ENCODE results near the gene PRDM16. TPM values are rescaled to one million over a fixed set of nuclear protein-coding genes. Genes with fewer than 3 reads are reported as not detected.

PRDM16 gene
- total and polyA plus RNA-seq, 2 donors (not counting 1 experiment from before 2014, with no cell fraction given) = 0.03 to 0.12 TPM

- CTCF ChIA-PET = no interaction called here
- intact Hi-C loops (cut with micrococcal nuclease) = no loop called here
- Histone ChIP-seq H3K79me2 (ENCODE audit: control insufficient read depth, insufficient read depth, low read length) (no peaks in the 10 kb centered on the region), H3K27me3 (replicated peaks in 1 of 4; ENCODE audit: control extremely low read depth in 1 of 4, control insufficient read depth in 3 of 4, insufficient read depth in 4 of 4, low read length in 3 of 4) (peaks cover 0 to 62% (median 4%) of the 10 kb centered on the region in 4 experiments), H3K4me3 (ENCODE audit: control extremely low read depth in 1 of 5, extremely low read depth in 1 of 5, insufficient read depth in 1 of 5, low read depth in 2 of 5, low read length in 4 of 5) (peak overlapping the region in 3 of 5 experiments; percentile 39 to 55 (median 52)), H2AFZ (ENCODE audit: insufficient read depth, low read depth, low read length, poor library complexity, severe bottlenecking) (peak overlapping the region; percentile 33), H3K9me3 (ENCODE audit: control extremely low read depth in 1 of 3, control insufficient read depth in 2 of 3, insufficient read depth in 1 of 3, low read length in 2 of 3) (peaks cover 0 to 14% (median 0%) of the 10 kb centered on the region in 3 donors), H4K20me1 (ENCODE audit: control insufficient read depth, insufficient read depth, low read length, poor library complexity, severe bottlenecking) (no peaks in the 10 kb centered on the region), H3K27ac (ENCODE audit: low read length in 2 of 2) (no peak overlapping the region), H3K4me2 (replicated peaks; ENCODE audit: low read depth, low read length, poor library complexity, severe bottlenecking) (peak overlapping the region; percentile 75), H3K36me3 (replicated peaks in 1 of 2; ENCODE audit: control extremely low read depth in 1 of 2, control insufficient read depth in 1 of 2, extremely low read depth in 1 of 2, insufficient read depth in 2 of 2, low read length in 1 of 2) (no peaks in the 10 kb centered on the region), H3K9ac (ENCODE audit: low read length) (peak overlapping the region; percentile 51), H3K4me1 (ENCODE audit: control insufficient read depth in 2 of 2, insufficient read depth in 2 of 2, low read length in 2 of 2) (peaks cover 0 to 4% of the 10 kb centered on the region in 2 donors)
- 1% methylated on average over 65 of the region's 91 CpGs for WGBS (ENCODE audit: insufficient coverage)
- POLR2A ChIA-PET = no interaction called here
- H3K27me3 Mint-ChIP-seq = peaks cover 32% of the 10 kb centered on the region
- H3K27ac Mint-ChIP-seq = no peak overlapping the region
- H3K9me3 Mint-ChIP-seq (ENCODE audit: insufficient read depth) = no peaks in the 10 kb centered on the region
- peak; percentile 19 for DNase-seq
- TF ChIP-seq EZH2 (IDR thresholded peaks at IDR 0.05; ENCODE audit: borderline replicate concordance, insufficient read depth, low read depth, low read length, poor library complexity, severe bottlenecking) (no peak), CTCF (IDR thresholded peaks at IDR 0.05) (no peak)
- ATAC-seq (ENCODE audit: low read depth) = no peak
- peaks cover 6% of the 10 kb centered on the region for H3K4me1 Mint-ChIP-seq
- peak overlapping the region; percentile 62 for H3K4me3 Mint-ChIP-seq
Measured at GRCh38 chr1:3069491-3070308, 697 bp downstream of the PRDM16 start.

- DNase-seq (no peak), ATAC-seq (ENCODE audit: low read depth) (no peak)
- no peaks in the 10 kb centered on the region for H3K9me3 Mint-ChIP-seq (ENCODE audit: insufficient read depth)
- CTCF ChIA-PET = no interaction called here
- intact Hi-C loops (cut with micrococcal nuclease) = no loop called here
- WGBS (ENCODE audit: insufficient coverage) = 2% methylated on average over 57 of the region's 57 CpGs
- H3K4me2 ChIP-seq (replicated peaks; ENCODE audit: low read depth, low read length, poor library complexity, severe bottlenecking) = peak overlapping the region; percentile 75
- no peaks in the 10 kb centered on the region for H4K20me1 ChIP-seq (ENCODE audit: control insufficient read depth, insufficient read depth, low read length, poor library complexity, severe bottlenecking)
- H3K27ac Mint-ChIP-seq = no peak overlapping the region
- H3K27me3 ChIP-seq (replicated peaks in 1 of 4; ENCODE audit: control extremely low read depth in 1 of 4, control insufficient read depth in 3 of 4, insufficient read depth in 4 of 4, low read length in 3 of 4) = peaks cover 0 to 63% (median 4%) of the 10 kb centered on the region in 4 experiments
- TF ChIP-seq CTCF (IDR thresholded peaks at IDR 0.05) (no peak), EZH2 (IDR thresholded peaks at IDR 0.05; ENCODE audit: borderline replicate concordance, insufficient read depth, low read depth, low read length, poor library complexity, severe bottlenecking) (no peak)
- no peak overlapping the region for H3K4me3 Mint-ChIP-seq
- H3K9me3 ChIP-seq (ENCODE audit: control extremely low read depth in 1 of 3, control insufficient read depth in 2 of 3, insufficient read depth in 1 of 3, low read length in 2 of 3) = peaks cover 0 to 14% (median 0%) of the 10 kb centered on the region in 3 donors
- H3K27me3 Mint-ChIP-seq = peaks cover 33% of the 10 kb centered on the region
- H2AFZ ChIP-seq (ENCODE audit: insufficient read depth, low read depth, low read length, poor library complexity, severe bottlenecking) = no peak overlapping the region
- no peaks in the 10 kb centered on the region for H3K79me2 ChIP-seq (ENCODE audit: control insufficient read depth, insufficient read depth, low read length)
- no peak overlapping the region for H3K27ac ChIP-seq (ENCODE audit: low read length in 2 of 2)
- H3K4me3 ChIP-seq (ENCODE audit: control extremely low read depth in 1 of 5, extremely low read depth in 1 of 5, insufficient read depth in 1 of 5, low read depth in 2 of 5, low read length in 4 of 5) = no peak overlapping the region
- POLR2A ChIA-PET = no interaction called here
- no peaks in the 10 kb centered on the region for H3K36me3 ChIP-seq (replicated peaks in 1 of 2; ENCODE audit: control extremely low read depth in 1 of 2, control insufficient read depth in 1 of 2, extremely low read depth in 1 of 2, insufficient read depth in 2 of 2, low read length in 1 of 2)
- no peak overlapping the region for H3K9ac ChIP-seq (ENCODE audit: low read length)
- H3K4me1 Mint-ChIP-seq = peaks cover 6% of the 10 kb centered on the region
- peaks cover 0 to 4% of the 10 kb centered on the region in 2 donors for H3K4me1 ChIP-seq (ENCODE audit: control insufficient read depth in 2 of 2, insufficient read depth in 2 of 2, low read length in 2 of 2)
Measured at GRCh38 chr1:3070309-3070643, 1.3 kb downstream of the PRDM16 start.
